Activated CD4-positive, alpha-beta T cell treated with anti-CD3 and anti-CD28 coated beads, Interleukin-10, Interleukin-2, amounts not matched to agents 100 ng/mL and 50 ng/mL, durations not matched to agents 16 hours and 8 hours (primary cell): ENCODE data around the gene UBASH3A.
A peak's percentile ranks its signal among the peaks of the same experiment; 100 is the strongest.

Experiments used
- DNase-seq: peaks from one replicate; pipeline ENCODE4 v3.0.0-alpha.2; 2020

UBASH3A gene

DNA sequence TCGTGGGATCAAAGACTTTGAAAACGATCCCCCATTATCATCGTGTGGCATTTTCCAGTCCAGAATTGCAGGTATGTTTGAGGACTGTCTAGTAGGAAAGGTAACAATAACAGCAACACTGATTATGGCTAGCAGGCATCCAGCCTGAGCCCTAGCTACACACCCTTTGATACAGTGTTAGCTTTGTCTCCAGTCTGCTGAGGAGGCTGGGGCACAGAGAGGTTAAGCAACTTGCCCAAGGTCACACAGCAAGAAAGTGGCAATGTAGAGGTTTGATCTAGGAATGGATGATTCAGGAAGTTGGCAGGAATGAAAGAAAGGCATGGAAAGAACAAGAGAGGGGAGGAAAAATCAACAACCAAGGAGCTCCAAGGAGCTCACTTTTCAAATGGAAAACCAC lies 31.2 kb downstream of the UBASH3A start:
- DNase-seq = no peak

DNA sequence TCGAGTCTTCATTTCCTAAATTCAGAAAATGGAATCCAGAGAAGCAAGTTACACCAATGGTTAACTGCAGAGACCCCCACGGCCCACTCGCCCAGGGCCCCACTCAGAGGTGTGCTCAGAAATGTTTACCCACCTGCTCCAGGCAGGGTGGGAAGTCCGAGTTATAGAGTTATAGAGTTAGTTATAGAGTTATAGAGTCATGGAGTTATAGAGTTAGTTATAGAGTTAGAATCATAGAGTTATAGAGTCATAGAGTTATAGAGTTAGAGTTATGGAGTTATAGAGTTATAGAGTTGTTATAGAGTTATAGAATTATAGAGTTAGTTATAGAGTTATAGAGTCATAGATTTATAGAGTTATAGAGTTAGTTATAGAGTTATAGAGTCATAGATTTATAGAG lies 31.7 kb downstream of the UBASH3A start:
- no peak for DNase-seq

DNA sequence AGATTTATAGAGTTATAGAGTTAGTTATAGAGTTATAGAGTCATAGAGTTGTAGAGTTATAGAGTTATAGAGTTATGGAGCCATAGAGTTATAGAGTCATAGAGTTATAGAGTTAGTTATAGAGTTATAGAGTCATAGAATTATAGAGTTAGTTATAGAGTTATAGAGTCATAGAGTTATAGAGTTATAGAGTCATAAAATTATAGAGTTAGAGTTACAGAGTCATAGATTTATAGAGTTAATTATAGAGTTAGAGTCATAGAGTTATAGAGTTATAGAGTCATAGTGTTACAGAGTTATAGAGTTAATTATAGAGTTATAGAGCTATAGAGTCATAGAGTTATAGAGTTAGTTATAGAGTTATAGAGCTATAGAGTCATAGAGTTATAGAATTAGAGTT lies 32.1 kb downstream of the UBASH3A start:
- DNase-seq = no peak

- no peak for DNase-seq
Measured at GRCh38 chr21:42436914-42437313, 33.2 kb downstream of the UBASH3A start.

GRCh38 chr21:42437786-42438185 lies 34.1 kb downstream of the UBASH3A start:
- DNase-seq = no peak

- no peak for DNase-seq
Measured at GRCh38 chr21:42438316-42439205, 34.9 kb downstream of the UBASH3A start.

- peak; percentile 29 for DNase-seq
Measured at GRCh38 chr21:42439284-42440186, 35.8 kb downstream of the UBASH3A start.

GRCh38 chr21:42440187-42440792 lies 36.6 kb downstream of the UBASH3A start:
- DNase-seq = peak; percentile 33

DNA sequence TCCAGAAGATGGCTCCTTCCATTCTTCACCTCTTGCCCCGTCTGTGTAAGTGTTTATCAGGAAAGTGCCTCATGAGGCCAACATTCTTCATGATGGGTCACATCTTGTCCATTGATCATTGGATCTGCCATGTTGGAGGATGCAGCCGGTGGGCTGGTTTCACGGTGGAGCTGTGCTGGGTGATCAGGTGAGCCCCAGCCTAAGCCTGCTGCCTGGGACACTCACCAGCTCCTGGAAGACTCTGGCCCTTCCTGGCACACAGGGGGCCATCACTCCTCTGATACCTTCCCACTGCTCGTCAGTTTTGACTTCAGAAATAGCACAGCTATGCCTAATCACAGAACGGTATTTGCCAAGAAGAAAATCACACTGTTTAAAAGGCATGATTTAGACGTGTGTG lies 38.3 kb downstream of the UBASH3A start:
- no peak for DNase-seq

DNA sequence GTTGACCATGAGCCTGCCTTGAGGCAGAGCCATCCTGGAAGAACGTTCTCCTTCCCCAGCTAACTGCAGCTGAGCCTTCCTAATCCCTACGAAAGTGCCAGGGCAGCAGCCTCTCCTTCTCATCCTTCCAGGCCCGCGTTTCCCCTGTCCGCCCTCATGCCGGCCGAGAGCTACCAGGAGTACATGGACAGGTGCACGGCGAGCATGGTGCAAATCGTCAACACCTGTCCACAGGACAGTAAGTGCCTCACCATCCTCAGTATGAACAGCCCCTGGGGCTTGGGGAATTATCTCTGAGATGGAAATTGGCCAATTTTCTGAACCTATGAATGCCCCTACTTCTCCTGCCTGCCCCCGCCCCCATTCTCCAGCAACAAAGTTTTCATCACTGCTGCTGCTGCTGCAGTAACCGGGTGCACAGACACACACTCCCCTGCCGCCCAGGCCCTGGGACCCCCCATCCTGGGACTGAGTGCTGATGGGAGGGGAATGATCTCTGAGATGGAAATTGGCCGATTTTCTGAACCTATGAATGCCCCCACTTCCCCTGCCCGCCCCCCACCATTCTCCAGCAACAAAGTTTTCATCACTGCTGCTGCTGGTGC lies 39.6 kb downstream of the UBASH3A start:
- no peak for DNase-seq

GRCh38 chr21:42443876-42444744 lies 40.4 kb downstream of the UBASH3A start:
- no peak for DNase-seq

GRCh38 chr21:42444745-42445059 lies 41.0 kb downstream of the UBASH3A start:
- no peak for DNase-seq

GRCh38 chr21:42445311-42445710 lies 41.6 kb downstream of the UBASH3A start:
- DNase-seq = no peak

DNA sequence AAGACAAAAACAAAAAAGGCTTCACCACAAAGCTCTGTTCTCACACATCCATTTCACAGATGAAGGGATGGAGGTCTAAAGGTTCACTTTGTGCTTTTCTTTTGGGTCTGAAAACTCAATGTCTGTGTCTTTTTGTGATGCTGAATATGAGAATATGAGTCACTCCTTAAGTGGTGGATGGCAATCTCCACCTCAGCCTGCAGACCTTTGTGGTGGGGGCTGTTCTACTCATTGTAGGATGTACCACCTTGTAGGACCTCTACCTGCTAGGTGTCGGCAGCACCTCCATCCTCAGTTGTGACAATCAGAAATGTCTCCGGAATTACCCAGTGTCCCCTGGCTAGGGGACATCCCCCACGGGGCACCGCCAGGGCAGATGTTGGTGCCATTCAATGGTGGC lies 42.8 kb downstream of the UBASH3A start:
- DNase-seq = no peak

- DNase-seq = no peak
Measured at GRCh38 chr21:42447182-42447581, 43.5 kb downstream of the UBASH3A start.

DNA sequence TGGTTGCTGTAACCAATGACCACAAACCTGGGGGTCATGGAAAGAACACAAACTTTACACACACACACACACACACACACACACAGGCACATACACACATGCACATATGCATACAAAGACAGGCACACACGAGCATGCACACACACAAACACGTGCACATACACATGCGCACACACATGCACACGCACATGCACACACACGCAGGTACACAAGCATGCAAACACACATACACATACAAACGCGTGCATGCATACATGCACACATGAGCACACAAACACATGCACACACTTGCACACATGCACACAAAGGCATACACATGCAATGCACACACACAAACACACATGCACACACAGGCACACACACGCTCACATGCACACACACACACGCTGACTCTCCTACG lies 44.0 kb downstream of the UBASH3A start:
- no peak for DNase-seq

DNA sequence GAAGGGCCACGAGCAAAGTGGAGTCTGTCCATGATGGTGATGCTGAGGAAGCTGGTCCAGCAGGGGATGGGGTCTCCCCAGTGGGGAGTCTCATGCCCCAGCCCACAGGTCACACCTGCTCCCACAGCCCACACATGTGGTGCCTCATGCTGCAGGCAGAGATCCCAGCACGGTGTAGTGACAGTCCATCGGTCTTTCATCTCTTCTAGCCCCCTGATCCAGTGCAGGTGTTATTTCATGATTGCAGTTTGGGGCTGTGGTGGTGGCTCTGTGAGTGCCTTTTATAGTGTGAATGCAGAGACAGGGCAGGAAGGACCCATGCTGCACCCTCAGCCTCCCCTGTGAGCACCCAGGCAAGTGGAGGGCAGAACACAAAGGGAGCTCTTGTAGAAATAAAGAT lies 45.0 kb downstream of the UBASH3A start:
- no peak for DNase-seq

DNA sequence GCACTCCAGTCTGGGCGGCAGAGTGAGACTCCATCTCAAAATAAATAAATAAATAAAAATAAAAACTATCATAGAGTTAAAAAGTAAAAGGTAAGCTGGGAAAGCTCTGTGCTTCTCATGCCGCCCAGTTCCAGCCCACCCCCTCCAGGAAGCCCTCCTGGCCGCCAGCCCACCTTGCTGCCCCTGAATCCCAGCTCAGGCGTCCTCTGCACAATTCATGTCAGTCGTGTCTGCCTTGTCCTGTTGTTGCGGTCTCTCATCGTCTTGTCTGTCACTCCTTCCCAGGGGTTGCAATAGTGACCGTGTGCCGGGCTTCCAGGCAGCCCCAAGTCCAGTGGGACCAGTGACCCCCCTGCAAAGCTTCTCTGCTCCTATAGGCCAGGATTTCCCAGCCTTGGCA lies 48.2 kb downstream of the UBASH3A start:
- no peak for DNase-seq

- DNase-seq = no peak
Measured at GRCh38 chr21:42452401-42453223, 48.9 kb downstream of the UBASH3A start.

DNA sequence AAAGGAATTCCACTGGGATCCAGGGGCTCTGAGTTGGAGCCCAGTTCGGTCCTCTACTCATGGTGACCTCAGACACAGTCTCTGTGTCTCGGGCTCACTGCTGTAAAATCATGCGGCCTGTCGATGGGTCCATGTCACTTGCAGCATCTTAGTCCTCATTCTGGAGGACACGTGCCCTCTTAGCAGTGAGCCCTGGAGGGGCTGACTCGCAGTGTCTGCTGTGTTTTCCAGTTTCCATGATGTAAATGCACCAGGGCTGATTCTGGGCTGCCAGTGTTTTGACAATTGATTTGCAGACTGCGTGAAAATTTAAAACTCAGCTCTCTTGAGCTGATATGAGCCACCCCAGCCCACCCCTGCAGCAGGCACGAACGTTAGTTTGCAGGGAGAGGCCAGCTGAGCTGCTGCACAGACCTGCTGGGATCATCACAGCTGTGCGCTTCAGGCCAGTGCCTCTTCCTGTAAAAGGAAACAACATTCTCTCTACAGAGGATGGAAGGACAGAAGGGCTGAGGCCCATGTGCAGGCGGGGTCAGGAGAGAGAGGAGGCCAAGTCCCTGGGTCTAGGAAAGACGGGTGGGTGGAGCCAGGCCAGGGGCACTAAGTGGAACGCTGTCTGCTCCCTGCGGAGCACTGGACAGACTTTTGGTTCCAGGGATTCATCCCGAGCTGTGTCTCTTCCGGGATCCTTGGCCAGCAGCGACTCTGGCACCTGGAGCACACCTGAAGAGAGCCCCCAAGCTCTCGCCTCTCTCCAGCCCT lies 49.7 kb downstream of the UBASH3A start:
- no peak for DNase-seq
